Glutamatergic neuron (in vitro differentiated cells): ENCODE data around the gene SUSD3. TPM values are rescaled to one million over a fixed set of nuclear protein-coding genes. Genes with fewer than 3 reads are reported as not detected.

Experiments
- DNase-seq: peaks from one replicate; pipeline ENCODE4 v3.0.0; 2022
- H3K27ac Mint-ChIP-seq: one replicate; pipeline ENCODE4 v1.8.0; 2020; ENCODE audit warnings: mild to moderate bottlenecking, mixed read lengths, inconsistent platforms; ENCODE audit not compliant: unreplicated experiment
- H3K27me3 Mint-ChIP-seq: one replicate; pipeline ENCODE4 v1.8.0; 2020; ENCODE audit warnings: mild to moderate bottlenecking, moderate library complexity, mixed read lengths, inconsistent platforms; ENCODE audit not compliant: unreplicated experiment
- H3K36me3 Mint-ChIP-seq: one replicate; pipeline ENCODE4 v1.8.0; 2020; ENCODE audit warnings: mild to moderate bottlenecking, mixed read lengths, inconsistent platforms; ENCODE audit not compliant: unreplicated experiment
- H3K4me1 Mint-ChIP-seq: one replicate; pipeline ENCODE4 v1.8.0; 2020; ENCODE audit warnings: mild to moderate bottlenecking, low read depth, mixed read lengths, inconsistent platforms; ENCODE audit not compliant: unreplicated experiment
- H3K4me3 Mint-ChIP-seq: one replicate; pipeline ENCODE4 v1.8.0; 2020; ENCODE audit warnings: mild to moderate bottlenecking, mixed read lengths, inconsistent platforms; ENCODE audit not compliant: unreplicated experiment
- H3K9me3 Mint-ChIP-seq: one replicate; pipeline ENCODE4 v1.8.0; 2020; ENCODE audit warnings: mild to moderate bottlenecking, moderate library complexity, mixed read lengths, inconsistent platforms; ENCODE audit not compliant: unreplicated experiment
- CTCF ChIP-seq: fragments of 200-600 bp; sonication (generic); IDR thresholded peaks from one replicate; pipeline ENCODE4 v1.5.0; 2021; ENCODE audit not compliant: partially characterized antibody, unreplicated experiment
- total RNA-seq: library from RNA; stranded (reverse); fragmentation: NEBNext Ultra II Directional; extraction: Animal tissue kit (Norgen Biotek cat#: 25700); gene quantifications from one replicate; pipeline ENCODE4 v1.2.1, GENCODE V29; 2021; ENCODE audit not compliant: unreplicated experiment

The SUSD3 gene
- total RNA-seq, 1 donor from 2014 or later: not detected

GRCh38 chr9:93030642-93031628 lies 27.6 kb upstream of the SUSD3 start:
- DNase-seq: no peak
- H3K4me1 Mint-ChIP-seq: peaks cover 5% of the 10 kb centered on the region
- H3K27me3 Mint-ChIP-seq: peaks cover 12% of the 10 kb centered on the region
- no peak overlapping the region for H3K27ac Mint-ChIP-seq
- no peaks in the 10 kb centered on the region for H3K36me3 Mint-ChIP-seq
- TF ChIP-seq CTCF: no peak
- H3K4me3 Mint-ChIP-seq: no peak overlapping the region
- peaks cover 5% of the 10 kb centered on the region for H3K9me3 Mint-ChIP-seq

- Mint-ChIP-seq H3K9me3 (peaks cover 5% of the 10 kb centered on the region), H3K36me3 (no peaks in the 10 kb centered on the region), H3K27ac (no peak overlapping the region), H3K4me1 (peaks cover 5% of the 10 kb centered on the region), H3K4me3 (no peak overlapping the region), H3K27me3 (peaks cover 12% of the 10 kb centered on the region)
- DNase-seq: no peak
- TF ChIP-seq CTCF: no peak
Observed at GRCh38 chr9:93031629-93032430, 26.7 kb upstream of the SUSD3 start.

GRCh38 chr9:93032545-93032944 lies 26.0 kb upstream of the SUSD3 start:
- H3K4me3 Mint-ChIP-seq: no peak overlapping the region
- H3K36me3 Mint-ChIP-seq: no peaks in the 10 kb centered on the region
- peaks cover 5% of the 10 kb centered on the region for H3K4me1 Mint-ChIP-seq
- H3K27me3 Mint-ChIP-seq: peaks cover 15% of the 10 kb centered on the region
- no peak for DNase-seq
- TF ChIP-seq CTCF: no peak
- no peak overlapping the region for H3K27ac Mint-ChIP-seq
- H3K9me3 Mint-ChIP-seq: peaks cover 5% of the 10 kb centered on the region

GRCh38 chr9:93033531-93033930 lies 25.0 kb upstream of the SUSD3 start:
- Mint-ChIP-seq H3K4me3 (no peak overlapping the region), H3K4me1 (peaks cover 5% of the 10 kb centered on the region), H3K27ac (no peak overlapping the region), H3K27me3 (peaks cover 14% of the 10 kb centered on the region), H3K9me3 (peaks cover 2% of the 10 kb centered on the region), H3K36me3 (no peaks in the 10 kb centered on the region)
- no peak for DNase-seq
- no peak for TF ChIP-seq CTCF
